Caco-2 (cell line): ENCODE results near the gene ZSWIM5. TPM values are rescaled to one million over a fixed set of nuclear protein-coding genes. Genes with fewer than 3 reads are reported as not detected.

Experiments used
- BruUV-seq: library from RNA; stranded (reverse); fragments of 400-500 nt; replicated peaks from 2 replicates; lab custom pipeline; 2021; lab: Mats Ljungman, UMichigan
- CTCF ChIA-PET: fragments of 300-600 bp; sonication (Branson Sonifier 250); formaldehyde crosslinking; loops from one replicate; lab custom pipeline; 2022; ENCODE audit warnings: antibody characterized with exemption; lab: Charles Lee
- POLR2A ChIA-PET: fragments of 300-600 bp; sonication (Branson Sonifier 250); formaldehyde crosslinking; loops from one replicate; lab custom pipeline; 2022; ENCODE audit warnings: antibody characterized with exemption; lab: Charles Lee
- DNase-seq, 2 experiments: peaks; one replicate each; pipeline versions ENCODE4 v3.0.0 to v3.0.0-alpha.2; 2020 to 2022
- H3K27me3 ChIP-seq: replicated peaks from 2 replicates; pipeline ENCODE4 v1.6.0; 2011; ENCODE audit warnings: low read length; ENCODE audit not compliant: control insufficient read depth, insufficient read depth
- H3K36me3 ChIP-seq: 2 replicates; pipeline ENCODE4 v1.5.1; 2011; ENCODE audit warnings: low read length; ENCODE audit not compliant: control insufficient read depth, insufficient read depth
- H3K4me1 ChIP-seq: fragments of 250-450 bp; sonication (Bioruptor Pico); 2 replicates; pipeline ENCODE4 v1.5.1; 2020; ENCODE audit warnings: mild to moderate bottlenecking
- H3K4me3 ChIP-seq: 2 replicates; pipeline ENCODE4 v1.5.1; 2011; ENCODE audit warnings: low read depth, mild to moderate bottlenecking, control low read depth, low read length
- H3K9me3 ChIP-seq: fragments of 250-450 bp; sonication (Bioruptor Pico); 2 replicates; pipeline ENCODE4 v1.5.1; 2020; ENCODE audit warnings: mild to moderate bottlenecking, moderate library complexity
- H3K27ac Mint-ChIP-seq: one replicate; pipeline ENCODE4 v1.8.0; 2022; ENCODE audit warnings: mixed read lengths; ENCODE audit not compliant: unreplicated experiment
- H3K27me3 Mint-ChIP-seq: one replicate; pipeline ENCODE4 v1.8.0; 2022; ENCODE audit warnings: mixed read lengths; ENCODE audit not compliant: insufficient read depth, unreplicated experiment
- H3K36me3 Mint-ChIP-seq: one replicate; pipeline ENCODE4 v1.8.0; 2022; ENCODE audit warnings: mild to moderate bottlenecking, mixed read lengths; ENCODE audit not compliant: insufficient read depth, unreplicated experiment
- H3K4me1 Mint-ChIP-seq: one replicate; pipeline ENCODE4 v1.8.0; 2022; ENCODE audit warnings: low read depth, mixed read lengths; ENCODE audit not compliant: unreplicated experiment
- H3K4me3 Mint-ChIP-seq: one replicate; pipeline ENCODE4 v1.8.0; 2022; ENCODE audit warnings: mild to moderate bottlenecking, moderate library complexity, mixed read lengths; ENCODE audit not compliant: unreplicated experiment
- H3K9me3 Mint-ChIP-seq: one replicate; pipeline ENCODE4 v1.8.0; 2022; ENCODE audit warnings: mixed read lengths; ENCODE audit not compliant: unreplicated experiment
- CTCF ChIP-seq, 2 experiments: fragments of 200-600 bp in 1 of 2; IDR thresholded peaks; 1 replicate in 1 of 2; 2 replicates in 1 of 2; pipeline versions ENCODE4 v1.5.1 to v1.8.0; 2011 to 2022; ENCODE audit warnings: antibody characterized with exemption in 1 of 2, control low read depth in 1 of 2, inconsistent platforms in 1 of 2, low read depth in 1 of 2, low read length in 1 of 2, mild to moderate bottlenecking in 1 of 2, moderate library complexity in 1 of 2; ENCODE audit not compliant: insufficient read depth in 1 of 2, severe bottlenecking in 1 of 2, unreplicated experiment in 1 of 2
- intact Hi-C: fragments of 100-400 bp; cut with micrococcal nuclease; formaldehyde crosslinking; loops from one replicate; pipeline ENCODE4 v1.10.0; 2022; ENCODE audit not compliant: unreplicated experiment
- total RNA-seq: library from RNA; stranded (reverse); gene quantifications from 2 replicates; pipeline ENCODE4 v1.2.3, GENCODE V29; 2022

ZSWIM5 gene
- total RNA-seq, 1 experiment from 2014 or later: 0.54 TPM

GRCh38 chr1:45155957-45156356 is 50.4 kb downstream of the ZSWIM5 start:
- H3K4me1 Mint-ChIP-seq: no peaks in the 10 kb centered on the region
- POLR2A ChIA-PET: no interaction called here
- H3K4me1 ChIP-seq: no peaks in the 10 kb centered on the region
- TF ChIP-seq CTCF (IDR thresholded peaks at IDR 0.05; ENCODE audit: insufficient read depth in 1 of 2, low read depth in 1 of 2, low read length in 1 of 2, severe bottlenecking in 1 of 2, unreplicated experiment in 1 of 2): no peak
- no TSS peak for BruUV-seq
- no peaks in the 10 kb centered on the region for H3K9me3 Mint-ChIP-seq
- H3K36me3 ChIP-seq: no peaks in the 10 kb centered on the region
- H3K4me3 ChIP-seq: no peak overlapping the region
- H3K4me3 Mint-ChIP-seq: no peak overlapping the region
- no peaks in the 10 kb centered on the region for H3K27me3 Mint-ChIP-seq
- H3K9me3 ChIP-seq: no peaks in the 10 kb centered on the region
- no peak overlapping the region for H3K27ac Mint-ChIP-seq
- H3K27me3 ChIP-seq: no peaks in the 10 kb centered on the region
- intact Hi-C loops: no loop called here
- CTCF ChIA-PET: no interaction called here
- no peaks in the 10 kb centered on the region for H3K36me3 Mint-ChIP-seq
- no peak for DNase-seq

DNA sequence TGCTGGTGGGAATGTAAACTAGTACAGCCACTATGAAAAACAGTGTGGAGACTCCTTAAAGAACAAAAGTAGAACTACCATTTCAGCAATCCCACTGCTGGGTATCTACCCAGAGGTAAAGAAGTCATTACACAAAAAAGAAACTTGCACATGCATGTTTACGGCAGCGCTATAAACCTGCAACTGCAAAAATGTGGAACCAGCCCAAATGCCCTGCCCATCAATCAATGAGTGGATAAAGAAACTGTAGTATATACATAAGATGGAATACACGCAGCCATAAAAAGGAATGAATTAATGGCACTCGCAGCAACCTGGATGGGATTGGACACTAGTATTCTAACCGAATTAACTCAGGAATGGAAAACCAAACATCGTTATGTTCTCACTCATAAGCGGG is 51.0 kb downstream of the ZSWIM5 start:
- TF ChIP-seq CTCF (IDR thresholded peaks at IDR 0.05; ENCODE audit: insufficient read depth in 1 of 2, low read depth in 1 of 2, low read length in 1 of 2, severe bottlenecking in 1 of 2, unreplicated experiment in 1 of 2): no peak
- Mint-ChIP-seq H3K36me3 (no peaks in the 10 kb centered on the region), H3K4me1 (no peaks in the 10 kb centered on the region), H3K27ac (no peak overlapping the region), H3K27me3 (no peaks in the 10 kb centered on the region), H3K4me3 (no peak overlapping the region), H3K9me3 (no peaks in the 10 kb centered on the region)
- no TSS peak for BruUV-seq
- intact Hi-C loops: no loop called here
- H3K4me3 ChIP-seq: no peak overlapping the region
- no peaks in the 10 kb centered on the region for H3K4me1 ChIP-seq
- CTCF ChIA-PET: no interaction called here
- H3K27me3 ChIP-seq: no peaks in the 10 kb centered on the region
- no peaks in the 10 kb centered on the region for H3K9me3 ChIP-seq
- H3K36me3 ChIP-seq: no peaks in the 10 kb centered on the region
- DNase-seq: no peak
- POLR2A ChIA-PET: no interaction called here

GRCh38 chr1:45152126-45152525 is 54.3 kb downstream of the ZSWIM5 start:
- no peaks in the 10 kb centered on the region for H3K36me3 Mint-ChIP-seq
- H3K27ac Mint-ChIP-seq: no peak overlapping the region
- POLR2A ChIA-PET: no interaction called here
- Histone ChIP-seq H3K9me3 (no peaks in the 10 kb centered on the region), H3K4me3 (no peak overlapping the region), H3K4me1 (no peaks in the 10 kb centered on the region), H3K36me3 (no peaks in the 10 kb centered on the region), H3K27me3 (no peaks in the 10 kb centered on the region)
- no peak for DNase-seq
- intact Hi-C loops: no loop called here
- no peaks in the 10 kb centered on the region for H3K27me3 Mint-ChIP-seq
- BruUV-seq: no TSS peak
- H3K9me3 Mint-ChIP-seq: no peaks in the 10 kb centered on the region
- no peak for TF ChIP-seq CTCF (IDR thresholded peaks at IDR 0.05; ENCODE audit: insufficient read depth in 1 of 2, low read depth in 1 of 2, low read length in 1 of 2, severe bottlenecking in 1 of 2, unreplicated experiment in 1 of 2)
- CTCF ChIA-PET: no interaction called here
- no peaks in the 10 kb centered on the region for H3K4me1 Mint-ChIP-seq
- H3K4me3 Mint-ChIP-seq: no peak overlapping the region
